ENCODE results near the gene ISM1.
A peak's percentile ranks its signal among the peaks of the same experiment; 100 is the strongest.

The ISM1 gene
- 3.9 to 11.5 reads per million in 2 experiments for total RNA-seq

GRCh38 chr20:13220904-13221297, at the start of gene ISM1:
Gene ISM1, plus strand, starts transcription at chr20:13221274. Its CDS starts 503 bp downstream, at chr20:13221777.
- DNase-seq (ENCODE audit: low read depth): peak; percentile 25

- DNase-seq (ENCODE audit: low read depth): no peak
Observed at GRCh38 chr20:13173201-13173600, 47.9 kb upstream of the ISM1 start.

- no peak for DNase-seq (ENCODE audit: low read depth)
Observed at GRCh38 chr20:13174402-13174801, 46.7 kb upstream of the ISM1 start.

GRCh38 chr20:13180986-13181889, 39.8 kb upstream of the ISM1 start:
- no peak for DNase-seq (ENCODE audit: low read depth)

- DNase-seq (ENCODE audit: low read depth): no peak
Observed at GRCh38 chr20:13183005-13183404, 38.1 kb upstream of the ISM1 start.

GRCh38 chr20:13186043-13186774, 34.9 kb upstream of the ISM1 start:
- no peak for DNase-seq (ENCODE audit: low read depth)

- no peak for DNase-seq (ENCODE audit: low read depth)
Observed at GRCh38 chr20:13187899-13188298, 33.2 kb upstream of the ISM1 start.

- DNase-seq (ENCODE audit: low read depth): no peak
Observed at GRCh38 chr20:13199279-13199678, 21.8 kb upstream of the ISM1 start.

GRCh38 chr20:13200767-13201500, 20.1 kb upstream of the ISM1 start:
- DNase-seq (ENCODE audit: low read depth): no peak

GRCh38 chr20:13202565-13202964, 18.5 kb upstream of the ISM1 start:
- no peak for DNase-seq (ENCODE audit: low read depth)

GRCh38 chr20:13205425-13205824, 15.6 kb upstream of the ISM1 start:
- DNase-seq (ENCODE audit: low read depth): no peak

GRCh38 chr20:13205848-13206434, 15.1 kb upstream of the ISM1 start:
- no peak for DNase-seq (ENCODE audit: low read depth)

- no peak for DNase-seq (ENCODE audit: low read depth)
Observed at GRCh38 chr20:13207016-13207415, 14.1 kb upstream of the ISM1 start.

GRCh38 chr20:13211956-13212618, 9.0 kb upstream of the ISM1 start:
- DNase-seq (ENCODE audit: low read depth): no peak

GRCh38 chr20:13212750-13213149, 8.3 kb upstream of the ISM1 start:
- no peak for DNase-seq (ENCODE audit: low read depth)

GRCh38 chr20:13213335-13213734, 7.7 kb upstream of the ISM1 start:
- DNase-seq (ENCODE audit: low read depth): no peak

GRCh38 chr20:13216533-13216932, 4.5 kb upstream of the ISM1 start:
- DNase-seq (ENCODE audit: low read depth): no peak

- DNase-seq (ENCODE audit: low read depth): no peak
Observed at GRCh38 chr20:13219327-13220193, 1.5 kb upstream of the ISM1 start.

GRCh38 chr20:13220194-13220903, 725 bp upstream of the ISM1 start:
- DNase-seq (ENCODE audit: low read depth): no peak

- DNase-seq (ENCODE audit: low read depth): no peak
Observed at GRCh38 chr20:13221313-13221672, 219 bp downstream of the ISM1 start.
